Trophoblast cell (in vitro differentiated cells and primary cell): ENCODE data around the gene TRIM63.

Experiments used
- DNase-seq, 2 donors: peaks; one replicate each; pipeline ENCODE4 v3.0.0-alpha.2; 2016
- H2AFZ ChIP-seq: 2 replicates; pipeline ENCODE4 v1.6.1; 2013; ENCODE audit warnings: low read length, moderate library complexity, mild to moderate bottlenecking; ENCODE audit not compliant: insufficient read depth, poor library complexity
- H2AK5ac ChIP-seq: 2 replicates; pipeline ENCODE4 v1.6.1; 2013; ENCODE audit warnings: mild to moderate bottlenecking, low read length
- H2BK120ac ChIP-seq: 2 replicates; pipeline ENCODE4 v1.6.1; 2013; ENCODE audit warnings: low read length, mild to moderate bottlenecking, moderate library complexity; ENCODE audit not compliant: insufficient read depth, poor library complexity
- H2BK12ac ChIP-seq: 2 replicates; pipeline ENCODE4 v1.6.1; 2013; ENCODE audit warnings: mild to moderate bottlenecking, low read length, moderate library complexity
- H2BK5ac ChIP-seq: 2 replicates; pipeline ENCODE4 v1.6.1; 2013; ENCODE audit warnings: low read length, low read depth, moderate library complexity, mild to moderate bottlenecking; ENCODE audit not compliant: poor library complexity
- H3K14ac ChIP-seq: 2 replicates; pipeline ENCODE4 v1.6.1; 2013; ENCODE audit warnings: mild to moderate bottlenecking, low read length
- H3K18ac ChIP-seq: 2 replicates; pipeline ENCODE4 v1.6.1; 2013; ENCODE audit warnings: mild to moderate bottlenecking, low read length
- H3K23ac ChIP-seq: 2 replicates; pipeline ENCODE4 v1.6.1; 2013; ENCODE audit warnings: low read length
- H3K27ac ChIP-seq: 2 replicates; pipeline ENCODE4 v1.5.1; 2013; ENCODE audit warnings: low read depth, mild to moderate bottlenecking, inconsistent platforms, low read length, moderate library complexity
- H3K27me3 ChIP-seq: 2 replicates; pipeline ENCODE4 v1.6.1; 2013; ENCODE audit warnings: inconsistent platforms, mild to moderate bottlenecking, low read length, moderate library complexity; ENCODE audit not compliant: insufficient read depth
- H3K36me3 ChIP-seq, 2 experiments: 1 replicate in 1 of 2; 2 replicates in 1 of 2; pipeline ENCODE4 v1.6.1; 2013; ENCODE audit warnings: low read length in 2 of 2, mild to moderate bottlenecking in 2 of 2, moderate library complexity in 1 of 2; ENCODE audit not compliant: insufficient read depth in 2 of 2, control insufficient read depth in 1 of 2
- H3K4ac ChIP-seq: 2 replicates; pipeline ENCODE4 v1.6.1; 2013; ENCODE audit warnings: low read depth, mild to moderate bottlenecking, low read length, moderate library complexity
- H3K4me1 ChIP-seq, 2 experiments: 1 replicate in 1 of 2; 2 replicates in 1 of 2; pipeline ENCODE4 v1.6.1; 2013; ENCODE audit warnings: low read length in 2 of 2, mild to moderate bottlenecking in 2 of 2, moderate library complexity in 1 of 2; ENCODE audit not compliant: insufficient read depth in 2 of 2, control insufficient read depth in 1 of 2
- H3K4me2 ChIP-seq: 2 replicates; pipeline ENCODE4 v1.6.1; 2013; ENCODE audit warnings: inconsistent platforms, mild to moderate bottlenecking, low read length, moderate library complexity
- H3K4me3 ChIP-seq: 2 replicates; pipeline ENCODE4 v1.5.1; 2013; ENCODE audit warnings: mild to moderate bottlenecking, low read depth, low read length, inconsistent platforms
- H3K79me1 ChIP-seq: one replicate; pipeline ENCODE4 v1.6.1; 2013; ENCODE audit warnings: low read length
- H3K79me2 ChIP-seq: 2 replicates; pipeline ENCODE4 v1.6.1; 2013; ENCODE audit warnings: low read length, mild to moderate bottlenecking; ENCODE audit not compliant: control insufficient read depth, insufficient read depth, poor library complexity
- H3K9ac ChIP-seq: 2 replicates; pipeline ENCODE4 v1.6.1; 2013; ENCODE audit warnings: mild to moderate bottlenecking, low read length
- H3K9me3 ChIP-seq: 2 replicates; pipeline ENCODE4 v1.6.1; 2013; ENCODE audit warnings: low read depth, mild to moderate bottlenecking, control low read depth, inconsistent platforms, low read length; ENCODE audit not compliant: insufficient read depth
- H4K12ac ChIP-seq: 2 replicates; pipeline ENCODE4 v1.6.1; 2013; ENCODE audit warnings: low read depth, mild to moderate bottlenecking, low read length, moderate library complexity
- H4K8ac ChIP-seq: 2 replicates; pipeline ENCODE4 v1.6.1; 2013; ENCODE audit warnings: low read depth, mild to moderate bottlenecking, low read length, moderate library complexity
- H4K91ac ChIP-seq: one replicate; pipeline ENCODE4 v1.6.1; 2013; ENCODE audit warnings: low read depth, mild to moderate bottlenecking, low read length, moderate library complexity
- WGBS: extraction: QIAGEN DNeasy Blood & Tissue Kit; methylation state at CpG from one replicate; pipeline ENCODE4 v1.1.7; 2013; ENCODE audit warnings: missing lambda C conversion rate; ENCODE audit not compliant: insufficient read length, insufficient coverage; ENCODE audit errors: extremely low coverage; 5-methylcytosine and 5-hydroxymethylcytosine counted together

The TRIM63 gene

DNA sequence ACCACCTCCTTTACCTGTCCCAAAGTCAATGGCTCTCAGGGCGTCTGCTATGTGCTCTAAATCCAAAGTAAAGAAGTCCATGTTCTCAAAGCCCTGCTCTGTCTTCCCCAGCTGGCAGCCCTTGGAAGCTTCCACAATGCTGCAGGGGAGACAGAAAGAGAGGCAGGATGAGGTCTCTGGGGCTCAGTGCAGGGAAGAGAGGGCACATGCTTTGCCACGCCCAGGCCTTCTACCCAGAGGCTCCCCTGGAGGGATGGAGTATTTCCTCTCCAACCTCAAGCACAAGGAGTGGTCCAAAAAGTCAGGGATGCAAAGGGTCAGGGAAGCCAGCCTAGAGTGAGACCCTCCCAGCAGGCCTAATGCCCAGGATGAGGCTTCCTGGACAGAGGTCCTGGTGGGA lies 10.2 kb downstream of the TRIM63 start:
- no peak overlapping the region for H2BK12ac ChIP-seq
- no peaks in the 10 kb centered on the region for H3K4me1 ChIP-seq
- no peak overlapping the region for H3K4me3 ChIP-seq
- H3K14ac ChIP-seq = no peak overlapping the region
- no peak overlapping the region for H3K23ac ChIP-seq
- no peak for DNase-seq
- no peak overlapping the region for H2AFZ ChIP-seq
- H2AK5ac ChIP-seq = no peak overlapping the region
- no peak overlapping the region for H4K91ac ChIP-seq
- no peak overlapping the region for H3K9ac ChIP-seq
- no peak overlapping the region for H3K27ac ChIP-seq
- H2BK5ac ChIP-seq = no peak overlapping the region
- H4K12ac ChIP-seq = no peak overlapping the region
- no peak overlapping the region for H4K8ac ChIP-seq
- no peak overlapping the region for H3K18ac ChIP-seq
- no peaks in the 10 kb centered on the region for H3K79me1 ChIP-seq
- no peaks in the 10 kb centered on the region for H3K79me2 ChIP-seq
- H2BK120ac ChIP-seq = no peak overlapping the region
- H3K36me3 ChIP-seq = no peaks in the 10 kb centered on the region
- H3K4ac ChIP-seq = no peak overlapping the region
- WGBS = no CpG with 5 or more reads among the region's 2 CpGs
- no peaks in the 10 kb centered on the region for H3K9me3 ChIP-seq
- no peaks in the 10 kb centered on the region for H3K27me3 ChIP-seq
- H3K4me2 ChIP-seq = no peak overlapping the region

DNA sequence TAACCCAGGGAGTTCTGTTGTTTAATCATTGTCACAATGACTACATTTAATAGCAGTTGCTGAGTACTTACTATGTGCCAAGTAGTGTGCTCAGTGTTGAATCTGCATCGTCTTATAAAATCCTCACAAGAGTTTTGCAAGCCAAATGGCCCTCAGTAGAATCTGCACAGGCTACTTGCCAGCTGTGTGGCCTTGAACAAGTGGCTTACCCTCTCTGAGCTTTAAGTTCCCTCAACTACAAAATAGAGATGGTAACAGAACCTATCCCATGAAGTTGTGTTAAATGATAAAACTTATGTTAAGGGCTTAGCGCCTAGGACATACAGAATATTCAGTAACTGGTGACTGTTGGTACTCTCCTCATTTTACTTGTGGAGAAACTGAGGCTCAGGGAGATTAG lies 12.4 kb downstream of the TRIM63 start:
- Histone ChIP-seq H4K91ac (no peak overlapping the region), H3K14ac (no peak overlapping the region), H3K4me3 (no peak overlapping the region), H3K4me2 (no peak overlapping the region), H4K12ac (no peak overlapping the region), H3K27me3 (no peaks in the 10 kb centered on the region), H2BK12ac (no peak overlapping the region), H3K79me1 (peaks cover under 1% of the 10 kb centered on the region), H3K9me3 (no peaks in the 10 kb centered on the region), H3K36me3 (no peaks in the 10 kb centered on the region), H3K27ac (no peak overlapping the region), H4K8ac (no peak overlapping the region), H2AK5ac (no peak overlapping the region), H3K23ac (no peak overlapping the region), H3K79me2 (no peaks in the 10 kb centered on the region), H2AFZ (no peak overlapping the region), H3K4ac (no peak overlapping the region), H3K4me1 (peaks cover 7 to 8% of the 10 kb centered on the region in 2 experiments), H2BK5ac (no peak overlapping the region), H3K18ac (no peak overlapping the region), H2BK120ac (no peak overlapping the region), H3K9ac (no peak overlapping the region)
- DNase-seq = no peak
- WGBS = no CpG with 5 or more reads among the region's 2 CpGs

DNA sequence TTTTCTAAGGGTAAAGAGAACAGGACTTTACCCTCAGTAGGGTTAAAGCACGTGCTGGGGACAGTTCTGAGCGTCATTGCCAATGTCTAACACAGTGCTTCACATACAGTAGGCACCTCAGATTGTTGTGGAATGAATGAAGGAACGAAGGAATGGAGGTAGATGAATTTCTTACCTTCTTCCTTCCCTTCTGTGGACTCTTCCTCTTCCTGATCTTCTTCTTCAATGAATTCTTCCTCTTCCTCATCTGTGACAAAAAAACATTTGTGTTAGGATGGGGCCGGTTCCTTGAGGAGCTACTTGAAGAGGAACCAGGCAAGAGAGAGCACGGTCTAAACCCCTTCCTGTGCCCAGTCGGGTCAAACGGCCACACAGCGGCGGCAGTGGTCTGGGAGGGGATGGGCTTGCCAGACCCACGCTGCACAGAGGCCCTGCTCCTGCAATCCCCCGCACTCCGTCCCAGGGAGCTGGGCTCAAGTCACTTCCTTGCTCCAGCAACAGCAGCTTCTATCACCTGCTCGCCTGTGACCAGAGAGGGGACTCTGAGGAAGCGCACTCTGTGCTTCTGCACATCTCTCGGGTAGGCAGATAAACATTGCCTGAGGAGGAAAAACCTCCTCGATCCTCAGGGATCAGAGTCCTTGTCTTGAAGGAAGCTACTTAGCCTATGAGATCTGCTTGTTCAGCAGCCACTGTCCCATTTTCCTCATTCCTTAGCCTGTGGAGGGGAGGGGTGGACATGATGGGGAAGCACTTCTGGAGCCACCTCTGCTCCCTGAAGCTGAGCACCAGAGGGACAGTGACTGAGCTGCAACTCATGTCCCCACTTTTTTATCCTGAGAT lies 13.5 kb downstream of the TRIM63 start:
- peaks cover 5% of the 10 kb centered on the region for H3K79me1 ChIP-seq
- H3K9ac ChIP-seq = no peak overlapping the region
- H3K4me1 ChIP-seq = peaks cover 14 to 16% of the 10 kb centered on the region in 2 experiments
- H3K23ac ChIP-seq = no peak overlapping the region
- no peak overlapping the region for H2BK120ac ChIP-seq
- no peak overlapping the region for H2BK5ac ChIP-seq
- H2AK5ac ChIP-seq = no peak overlapping the region
- no peak overlapping the region for H3K14ac ChIP-seq
- no peak overlapping the region for H4K8ac ChIP-seq
- no peak overlapping the region for H4K12ac ChIP-seq
- WGBS = no CpG with 5 or more reads among the region's 16 CpGs
- no peak overlapping the region for H2BK12ac ChIP-seq
- H3K4me3 ChIP-seq = no peak overlapping the region
- no peaks in the 10 kb centered on the region for H3K79me2 ChIP-seq
- H2AFZ ChIP-seq = no peak overlapping the region
- H3K27ac ChIP-seq = no peak overlapping the region
- no peak overlapping the region for H3K4me2 ChIP-seq
- H3K4ac ChIP-seq = no peak overlapping the region
- H3K18ac ChIP-seq = no peak overlapping the region
- H4K91ac ChIP-seq = no peak overlapping the region
- H3K9me3 ChIP-seq = no peaks in the 10 kb centered on the region
- H3K27me3 ChIP-seq = no peaks in the 10 kb centered on the region
- no peaks in the 10 kb centered on the region for H3K36me3 ChIP-seq
- DNase-seq = no peak

DNA sequence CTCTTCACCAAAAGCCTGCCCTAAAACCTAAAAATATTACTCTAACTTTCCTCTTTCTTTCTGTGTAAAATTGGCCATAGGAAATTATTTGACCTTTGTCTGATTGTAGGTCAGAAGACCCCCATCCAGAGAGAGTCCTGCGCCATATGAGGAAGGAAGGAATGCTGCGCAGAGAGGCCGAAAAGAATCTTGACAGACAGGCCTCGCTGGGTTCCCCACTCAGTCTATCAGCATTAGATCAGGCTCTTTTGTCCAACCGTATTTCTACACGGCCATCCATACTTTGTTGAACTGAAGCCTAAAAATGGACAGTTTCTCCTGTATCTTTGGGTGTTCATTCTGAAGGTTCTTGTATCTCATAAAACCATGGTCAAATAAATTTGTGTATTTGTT lies 17.2 kb downstream of the TRIM63 start:
- Histone ChIP-seq H3K23ac (no peak overlapping the region), H3K4ac (no peak overlapping the region), H3K4me3 (no peak overlapping the region), H3K36me3 (no peaks in the 10 kb centered on the region), H2BK5ac (peak overlapping the region; percentile 78), H3K14ac (peak overlapping the region; percentile 67), H3K9me3 (no peaks in the 10 kb centered on the region), H3K18ac (no peak overlapping the region), H2AFZ (no peak overlapping the region), H3K4me1 (peaks cover 30% of the 10 kb centered on the region in 2 experiments), H2AK5ac (no peak overlapping the region), H2BK120ac (peak overlapping the region; percentile 75), H3K27ac (peak overlapping the region; percentile 84), H4K8ac (no peak overlapping the region), H3K79me2 (no peaks in the 10 kb centered on the region), H4K91ac (peak overlapping the region; percentile 92), H2BK12ac (no peak overlapping the region), H3K4me2 (peak overlapping the region; percentile 31), H3K9ac (no peak overlapping the region), H4K12ac (no peak overlapping the region), H3K27me3 (peaks cover 17% of the 10 kb centered on the region), H3K79me1 (peaks cover 18% of the 10 kb centered on the region)
- no CpG with 5 or more reads among the region's 6 CpGs for WGBS
- peak; percentile 55 to 86 for DNase-seq
